ENCODE data around the gene CHRNB2. TPM values are rescaled to one million over a fixed set of nuclear protein-coding genes. Genes with fewer than 3 reads are reported as not detected.

CHRNB2 gene
- total RNA-seq, 1 donor from 2014 or later = 0.36 TPM

Other genes with a start within 250 kb of the CHRNB2 start
- gene AQP10, start 246.7 kb upstream of the CHRNB2 start, total RNA-seq = not detected
- 40.7 TPM for gene ATP8B2, start 242.3 kb upstream of the CHRNB2 start, total RNA-seq
- 12.5 TPM for gene IL6R, start 162.4 kb upstream of the CHRNB2 start, total RNA-seq
- 3.3 TPM for gene TDRD10, start 65.6 kb upstream of the CHRNB2 start, total RNA-seq
- 13.3 TPM for gene SHE, start 65.4 kb upstream of the CHRNB2 start, total RNA-seq
- gene UBE2Q1, start 9.1 kb upstream of the CHRNB2 start, total RNA-seq = 68.9 TPM
- 192 TPM for gene ADAR, start 40.4 kb downstream of the CHRNB2 start, total RNA-seq

Measured in ureter (tissue), 1 donor.